SK-N-SH (cell line): ENCODE measurements around the gene TTYH3. TPM values are rescaled to one million over a fixed set of nuclear protein-coding genes. Genes with fewer than 3 reads are reported as not detected.

Source experiments
- CTCF ChIA-PET: fragments of 300-600, 350-600 bp; formaldehyde crosslinking; extraction: SDS; loops from one replicate; lab custom pipeline; 2021; lab: Yijun Ruan, JAX
- POLR2A ChIA-PET: fragments of 350-600 bp; sonication (Branson Sonifier 250); formaldehyde crosslinking; extraction: SDS; loops from one replicate; lab custom pipeline; 2020; ENCODE audit warnings: antibody characterized with exemption, inconsistent platforms; lab: Yijun Ruan, JAX
- DNase-seq: peaks from one replicate; pipeline ENCODE4 v3.0.0; 2012
- H2AFZ ChIP-seq: fragments of 200-600 bp; sonication (generic); 2 replicates; pipeline ENCODE4 v1.8.1; 2016; ENCODE audit warnings: antibody characterized with exemption, mild to moderate bottlenecking, low read depth
- H3F3A ChIP-seq: fragments of 200-600 bp; sonication (generic); replicated peaks from 2 replicates; pipeline ENCODE3; 2016; ENCODE audit warnings: antibody characterized with exemption, mild to moderate bottlenecking; ENCODE audit not compliant: insufficient read depth
- H3K27ac ChIP-seq, 2 experiments: fragments of 200-500 bp in 1 of 2; fragments of 200-600 bp in 1 of 2; sonication (Bioruptor generic) in 1 of 2; sonication (generic), shearing (Covaris generic) in 1 of 2; 2 replicates each; pipeline versions ENCODE4 v1.5.1 to v1.6.1; 2014 to 2016; ENCODE audit warnings: low read depth in 2 of 2, inconsistent platforms in 1 of 2, low read length in 1 of 2, mild to moderate bottlenecking in 1 of 2, mixed read lengths in 1 of 2
- H3K27me3 ChIP-seq: fragments of 200-600 bp; sonication (generic), shearing (Covaris generic); 2 replicates; pipeline ENCODE4 v1.6.1; 2016; ENCODE audit warnings: mixed run types; ENCODE audit not compliant: insufficient read depth
- H3K36me3 ChIP-seq, 2 experiments: fragments of 200-500 bp in 1 of 2; fragments of 200-600 bp in 1 of 2; sonication (Bioruptor generic) in 1 of 2; sonication (generic) in 1 of 2; replicated peaks in 1 of 2; 2 replicates each; pipeline versions ENCODE3 to v1.5.1; 2014 to 2016; ENCODE audit warnings: low read length in 1 of 2, mild to moderate bottlenecking in 1 of 2; ENCODE audit not compliant: insufficient read depth in 2 of 2, control insufficient read depth in 1 of 2
- H3K4me1 ChIP-seq, 2 experiments: fragments of 200-500 bp in 1 of 2; fragments of 200-600 bp in 1 of 2; sonication (Bioruptor generic) in 1 of 2; sonication (generic), shearing (Covaris generic) in 1 of 2; 2 replicates each; pipeline versions ENCODE4 v1.5.1 to v1.6.1; 2014 to 2016; ENCODE audit warnings: low read depth in 1 of 2, low read length in 1 of 2, mixed run types in 1 of 2; ENCODE audit not compliant: insufficient read depth in 2 of 2, control insufficient read depth in 1 of 2
- H3K4me2 ChIP-seq: fragments of 200-600 bp; sonication (generic), shearing (Covaris generic); 2 replicates; pipeline ENCODE4 v1.6.1; 2017; ENCODE audit warnings: mixed run types
- H3K4me3 ChIP-seq, 2 experiments: fragments of 200-500 bp in 1 of 2; fragments of 200-600 bp in 1 of 2; sonication (Bioruptor generic) in 1 of 2; sonication (generic), shearing (Covaris generic) in 1 of 2; 2 replicates each; pipeline versions ENCODE4 v1.5.1 to v1.8.1; 2014 to 2016; ENCODE audit warnings: low read depth in 2 of 2, inconsistent platforms in 1 of 2, low read length in 1 of 2, mild to moderate bottlenecking in 1 of 2, mixed read lengths in 1 of 2, moderate library complexity in 1 of 2
- H3K79me2 ChIP-seq: fragments of 200-600 bp; sonication (generic); 2 replicates; pipeline ENCODE4 v1.8.1; 2017; ENCODE audit warnings: mild to moderate bottlenecking; ENCODE audit not compliant: insufficient read depth
- H3K9ac ChIP-seq: fragments of 200-600 bp; sonication (generic); 2 replicates; pipeline ENCODE4 v1.6.1; 2017; ENCODE audit warnings: mixed run types
- H3K9me2 ChIP-seq: fragments of 200-600 bp; sonication (generic); 2 replicates; pipeline ENCODE4 v1.6.1; 2017; ENCODE audit warnings: mixed run types
- H3K9me3 ChIP-seq: fragments of 200-600 bp; sonication (generic); 2 replicates; pipeline ENCODE4 v1.6.1; 2017; ENCODE audit warnings: mixed run types, mild to moderate bottlenecking, moderate library complexity
- H4K20me1 ChIP-seq: fragments of 200-600 bp; sonication (generic); 2 replicates; pipeline ENCODE4 v1.6.1; 2017; ENCODE audit warnings: mild to moderate bottlenecking, mixed run types; ENCODE audit not compliant: insufficient read depth
- EP300 ChIP-seq, 2 experiments: IDR thresholded peaks; 2 replicates each; pipeline versions ENCODE4 v1.4.0 to v1.6.1; 2012; ENCODE audit warnings: borderline replicate concordance in 1 of 2, low read depth in 1 of 2, low read length in 1 of 2
- EZH2phosphoT487 ChIP-seq: fragments of 200-600 bp; sonication (generic); IDR thresholded peaks from 2 replicates; pipeline ENCODE4 v1.6.1; 2017; ENCODE audit warnings: low read depth, mixed run types, mild to moderate bottlenecking, antibody characterized with exemption, moderate library complexity, borderline replicate concordance
- FOSL2 ChIP-seq: IDR thresholded peaks from 2 replicates; pipeline ENCODE4 v1.4.0; 2012; ENCODE audit warnings: low read depth, mild to moderate bottlenecking, moderate library complexity, borderline replicate concordance
- GABPA ChIP-seq: IDR thresholded peaks from 2 replicates; pipeline ENCODE4 v1.4.0; 2012; ENCODE audit warnings: low read depth, mild to moderate bottlenecking
- MXI1 ChIP-seq: IDR thresholded peaks from 2 replicates; pipeline ENCODE4 v1.6.1; 2012; ENCODE audit warnings: mild to moderate bottlenecking, low read depth, low read length, improper control_type of control experiment
- NRF1 ChIP-seq: IDR thresholded peaks from 2 replicates; pipeline ENCODE4 v1.6.1; 2012; ENCODE audit warnings: low read depth, mild to moderate bottlenecking, low read length
- PBX3 ChIP-seq: IDR thresholded peaks from 2 replicates; pipeline ENCODE4; 2012
- POLR2AphosphoS5 ChIP-seq: IDR thresholded peaks from 2 replicates; pipeline ENCODE4 v1.6.1; 2012; ENCODE audit warnings: low read depth, low read length
- REST ChIP-seq: IDR thresholded peaks from 2 replicates; pipeline ENCODE4 v1.6.1; 2012; ENCODE audit warnings: mild to moderate bottlenecking, low read depth, low read length, moderate library complexity
- RXRA ChIP-seq: IDR thresholded peaks from 2 replicates; pipeline ENCODE4 v1.4.0; 2012; ENCODE audit warnings: low read depth, mild to moderate bottlenecking, borderline replicate concordance
- SIN3A ChIP-seq: IDR thresholded peaks from 2 replicates; pipeline ENCODE4 v1.6.1; 2012; ENCODE audit warnings: low read depth, mild to moderate bottlenecking, low read length, moderate library complexity, borderline replicate concordance
- TAF1 ChIP-seq: IDR thresholded peaks from 2 replicates; pipeline ENCODE4 v1.6.1; 2012; ENCODE audit warnings: low read depth, mild to moderate bottlenecking, low read length, moderate library complexity, borderline replicate concordance
- TEAD4 ChIP-seq: IDR thresholded peaks from 2 replicates; pipeline ENCODE4 v1.4.0; 2012; ENCODE audit warnings: mild to moderate bottlenecking, borderline replicate concordance; ENCODE audit not compliant: insufficient read depth
- YY1 ChIP-seq: IDR thresholded peaks from 2 replicates; pipeline ENCODE4 v1.4.0; 2012; ENCODE audit warnings: low read depth, mild to moderate bottlenecking
- WGBS: methylation state at CpG from one replicate; pipeline ENCODE4 v1.1.6; 2017; ENCODE audit warnings: low lambda C conversion rate; 5-methylcytosine and 5-hydroxymethylcytosine counted together
- polyA plus RNA-seq, 3 experiments: library from polyadenylated mRNA; depleted of rRNA; stranded (reverse); fragments of >200 nt; gene quantifications; 2 replicates each; pipeline ENCODE4 v1.2.3, GENCODE V29; 2012

Gene TTYH3
- polyA plus RNA-seq, 1 of the 3 experiments (the other 2 are of a cell fraction): 105 TPM

GRCh38 chr7:2601065-2601464, 30.7 kb upstream of the TTYH3 start:
- H3K27me3 ChIP-seq: no peaks in the 10 kb centered on the region
- no peak overlapping the region for H2AFZ ChIP-seq
- H3K4me2 ChIP-seq: no peak overlapping the region
- H3K9ac ChIP-seq: no peak overlapping the region
- H3K4me1 ChIP-seq: no peaks in the 10 kb centered on the region; a peak in 1 of 4 replicates
- no peak overlapping the region for H3K27ac ChIP-seq
- peaks cover 17 to 47% of the 10 kb centered on the region in 2 experiments for H3K36me3 ChIP-seq
- no peak overlapping the region for H3K4me3 ChIP-seq
- DNase-seq: no peak
- TF ChIP-seq TAF1: no peak
- TF ChIP-seq YY1: no peak
- no peak for TF ChIP-seq NRF1
- no peak for TF ChIP-seq EZH2phosphoT487
- no peak for TF ChIP-seq FOSL2
- TF ChIP-seq MXI1: no peak
- no peak for TF ChIP-seq TEAD4
- TF ChIP-seq PBX3: no peak
- TF ChIP-seq SIN3A: no peak
- TF ChIP-seq RXRA: no peak
- TF ChIP-seq REST: no peak
- TF ChIP-seq POLR2AphosphoS5: no peak
- TF ChIP-seq GABPA: no peak
- TF ChIP-seq EP300 (IDR thresholded peaks at IDR 0.05; ENCODE audit: borderline replicate concordance in 1 of 2, low read depth in 1 of 2, low read length in 1 of 2): no peak
- H3K79me2 ChIP-seq: no peaks in the 10 kb centered on the region
- ChIA-PET CTCF (interaction anchor here (1.5 kb wide), 1 partner anchor 12 kb away, joined by 3 read pairs; no protein-coding TSS in a partner anchor), POLR2A (no interaction called here)
- no peaks in the 10 kb centered on the region for H3K9me2 ChIP-seq
- no peaks in the 10 kb centered on the region for H4K20me1 ChIP-seq
- H3K9me3 ChIP-seq: no peaks in the 10 kb centered on the region
- no peaks in the 10 kb centered on the region for H3F3A ChIP-seq
- 85% methylated on average over 9 of the region's 9 CpGs for WGBS
